H9 (cell line): ENCODE results near the gene SNX27. TPM values are rescaled to one million over a fixed set of nuclear protein-coding genes. Genes with fewer than 3 reads are reported as not detected.

Experiments
- DNase-seq: peaks from one replicate; pipeline ENCODE4 v3.0.0-alpha.2; 2017
- H2AFZ ChIP-seq: one replicate; pipeline ENCODE4 v1.6.1; 2013; ENCODE audit warnings: mild to moderate bottlenecking, low read length, control low read depth, moderate library complexity
- H2AK5ac ChIP-seq: 2 replicates; pipeline ENCODE4 v1.6.1; 2013; ENCODE audit warnings: low read length, control low read depth, mixed read lengths; ENCODE audit not compliant: insufficient read length
- H2BK120ac ChIP-seq: one replicate; pipeline ENCODE4 v1.6.1; 2013; ENCODE audit warnings: low read depth, mild to moderate bottlenecking, low read length, control low read depth, inconsistent platforms; ENCODE audit not compliant: poor library complexity, severe bottlenecking
- H2BK12ac ChIP-seq: 2 replicates; pipeline ENCODE4 v1.6.1; 2013; ENCODE audit warnings: low read length, control low read depth, mixed read lengths, low read depth; ENCODE audit not compliant: insufficient read length
- H2BK15ac ChIP-seq: 2 replicates; pipeline ENCODE4 v1.6.1; 2013; ENCODE audit warnings: low read depth, low read length, control low read depth
- H2BK20ac ChIP-seq: one replicate; pipeline ENCODE4 v1.6.1; 2013; ENCODE audit warnings: low read depth, mild to moderate bottlenecking, low read length, control low read depth, inconsistent platforms; ENCODE audit not compliant: poor library complexity, severe bottlenecking
- H2BK5ac ChIP-seq: 2 replicates; pipeline ENCODE4 v1.6.1; 2013; ENCODE audit warnings: low read length, control low read depth, mixed read lengths; ENCODE audit not compliant: insufficient read length
- H3K14ac ChIP-seq: 2 replicates; pipeline ENCODE4 v1.6.1; 2013; ENCODE audit warnings: low read length, control low read depth; ENCODE audit not compliant: insufficient read depth
- H3K18ac ChIP-seq: 2 replicates; pipeline ENCODE4 v1.6.1; 2013; ENCODE audit warnings: low read depth, mild to moderate bottlenecking, mixed read lengths, low read length, control low read depth; ENCODE audit not compliant: insufficient read length
- H3K23ac ChIP-seq: 2 replicates; pipeline ENCODE4 v1.6.1; 2013; ENCODE audit warnings: low read length, control low read depth, mixed read lengths, low read depth; ENCODE audit not compliant: insufficient read length
- H3K23me2 ChIP-seq: 2 replicates; pipeline ENCODE4 v1.6.1; 2013; ENCODE audit warnings: low read depth, mild to moderate bottlenecking, mixed read lengths, low read length, control low read depth; ENCODE audit not compliant: insufficient read length, poor library complexity, severe bottlenecking
- H3K27ac ChIP-seq: 2 replicates; pipeline ENCODE4 v1.5.1; 2013; ENCODE audit warnings: low read length, control low read depth, mixed read lengths, low read depth; ENCODE audit not compliant: insufficient read length
- H3K27me3 ChIP-seq: 2 replicates; pipeline ENCODE4 v1.6.1; 2013; ENCODE audit warnings: low read length, control low read depth, inconsistent platforms; ENCODE audit not compliant: insufficient read depth
- H3K4ac ChIP-seq: 2 replicates; pipeline ENCODE4 v1.6.1; 2013; ENCODE audit warnings: low read depth, mild to moderate bottlenecking, control low read depth, inconsistent platforms, low read length, moderate library complexity
- H3K4me1 ChIP-seq: 2 replicates; pipeline ENCODE4 v1.6.1; 2013; ENCODE audit warnings: low read length, control low read depth, inconsistent platforms; ENCODE audit not compliant: insufficient read depth
- H3K4me2 ChIP-seq: 2 replicates; pipeline ENCODE4 v1.6.1; 2013; ENCODE audit warnings: low read length, control low read depth, mixed read lengths; ENCODE audit not compliant: insufficient read length, insufficient read depth
- H3K56ac ChIP-seq: 2 replicates; pipeline ENCODE4 v1.6.1; 2013; ENCODE audit warnings: low read depth, mild to moderate bottlenecking, mixed read lengths, low read length, control low read depth; ENCODE audit not compliant: insufficient read length
- H3K79me1 ChIP-seq: 2 replicates; pipeline ENCODE4 v1.6.1; 2013; ENCODE audit warnings: low read depth, mild to moderate bottlenecking, moderate library complexity, low read length, control low read depth, inconsistent platforms; ENCODE audit not compliant: insufficient read depth, poor library complexity, severe bottlenecking
- H3K79me2 ChIP-seq: 2 replicates; pipeline ENCODE4 v1.6.1; 2013; ENCODE audit warnings: low read length, control low read depth, inconsistent platforms; ENCODE audit not compliant: insufficient read depth
- H3K9ac ChIP-seq: 2 replicates; pipeline ENCODE4 v1.6.1; 2013; ENCODE audit warnings: low read length, control low read depth, mixed read lengths; ENCODE audit not compliant: insufficient read length; ENCODE audit errors: extremely low read depth
- H3K9me3 ChIP-seq: one replicate; pipeline ENCODE4 v1.6.1; 2013; ENCODE audit warnings: low read depth, low read length, inconsistent platforms; ENCODE audit not compliant: control insufficient read depth
- H3T11ph ChIP-seq: one replicate; pipeline ENCODE4 v1.6.1; 2013; ENCODE audit warnings: mild to moderate bottlenecking, low read length, control low read depth, inconsistent platforms
- H4K20me1 ChIP-seq: one replicate; pipeline ENCODE4 v1.6.1; 2013; ENCODE audit not compliant: control insufficient read depth, insufficient read length, insufficient read depth
- H4K5ac ChIP-seq: 2 replicates; pipeline ENCODE4 v1.6.1; 2013; ENCODE audit warnings: low read depth, mild to moderate bottlenecking, mixed read lengths, low read length, control low read depth; ENCODE audit not compliant: insufficient read length
- H4K8ac ChIP-seq: replicated peaks from 2 replicates; pipeline ENCODE4 v1.6.1; 2013; ENCODE audit warnings: low read length, control low read depth, mixed read lengths, low read depth; ENCODE audit not compliant: insufficient read length
- H4K91ac ChIP-seq: 2 replicates; pipeline ENCODE4 v1.6.1; 2013; ENCODE audit warnings: low read depth, mild to moderate bottlenecking, moderate library complexity, mixed read lengths, low read length, control low read depth; ENCODE audit not compliant: insufficient read length
- H3K27ac Mint-ChIP-seq, 3 experiments: 2 replicates in 2 of 3; 3 replicates in 1 of 3; pipeline ENCODE4 v1.8.0; 2020 to 2021; ENCODE audit warnings: mixed read lengths in 3 of 3, mild to moderate bottlenecking in 1 of 3, moderate library complexity in 1 of 3
- H3K27me3 Mint-ChIP-seq: 2 replicates; pipeline ENCODE4 v1.8.0; 2021; ENCODE audit warnings: low read depth, mild to moderate bottlenecking, moderate library complexity, mixed read lengths
- H3K36me3 Mint-ChIP-seq, 3 experiments: 2 replicates in 2 of 3; 3 replicates in 1 of 3; pipeline ENCODE4 v1.8.0; 2020 to 2021; ENCODE audit warnings: low read depth in 3 of 3, mixed read lengths in 3 of 3; ENCODE audit not compliant: insufficient read depth in 1 of 3
- H3K4me1 Mint-ChIP-seq, 2 experiments: 2 replicates each; pipeline ENCODE4 v1.8.0; 2020; ENCODE audit warnings: mixed read lengths in 2 of 2
- H3K4me3 Mint-ChIP-seq, 2 experiments: 2 replicates in 1 of 2; 3 replicates in 1 of 2; pipeline ENCODE4 v1.8.0; 2020 to 2021; ENCODE audit warnings: mild to moderate bottlenecking in 2 of 2, mixed read lengths in 2 of 2, moderate library complexity in 1 of 2
- H3K9me3 Mint-ChIP-seq, 2 experiments: 2 replicates in 1 of 2; 3 replicates in 1 of 2; pipeline ENCODE4 v1.8.0; 2020; ENCODE audit warnings: mild to moderate bottlenecking in 2 of 2, mixed read lengths in 2 of 2, moderate library complexity in 1 of 2
- total RNA-seq: library from RNA; stranded (reverse); gene quantifications from 2 replicates; pipeline ENCODE4 v1.2.1, GENCODE V29; 2021
- TF ChIP-seq, protein P1 (sequence below): fragments of 200-600 bp; sonication (generic); conservative IDR thresholded peaks from 3 replicates; pipeline ENCODE4 v1.8.0; 2021; ENCODE audit warnings: antibody characterized with exemption, mild to moderate bottlenecking

SNX27 gene
- total RNA-seq, 1 experiment from 2014 or later: 48.9 TPM

DNA sequence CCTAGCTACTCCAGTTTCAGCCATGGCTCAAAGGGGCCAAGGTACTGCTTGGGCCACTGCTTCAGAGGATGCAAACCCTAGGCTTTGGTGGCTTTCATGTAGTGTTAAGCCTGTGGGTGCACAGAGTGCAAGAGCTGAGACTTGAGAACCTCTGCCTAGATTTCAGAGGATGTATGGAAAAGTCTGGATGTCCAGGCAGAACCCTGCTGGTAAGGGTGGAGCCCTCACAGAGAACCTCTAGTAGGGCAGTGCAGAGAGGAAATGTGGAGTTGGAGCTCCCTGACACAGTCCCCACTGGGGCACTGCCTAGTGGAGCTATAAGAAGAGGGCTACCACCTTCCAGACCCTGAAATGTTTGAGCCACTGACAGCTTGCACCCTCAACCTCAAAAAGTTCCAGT lies 125.6 kb downstream of the SNX27 start:
- Histone ChIP-seq H2BK15ac (no peak overlapping the region), H4K8ac (no peak overlapping the region), H3K79me2 (no peaks in the 10 kb centered on the region), H3K23ac (no peak overlapping the region), H3K9me3 (peaks cover 16% of the 10 kb centered on the region), H2BK120ac (no peak overlapping the region), H4K20me1 (no peaks in the 10 kb centered on the region), H3K56ac (no peak overlapping the region), H3K18ac (no peak overlapping the region), H2BK5ac (no peak overlapping the region), H2BK20ac (no peak overlapping the region), H4K5ac (no peak overlapping the region), H2AK5ac (no peak overlapping the region), H3K4ac (no peak overlapping the region), H3K27ac (no peak overlapping the region), H2BK12ac (no peak overlapping the region), H2AFZ (no peak overlapping the region), H3K79me1 (no peaks in the 10 kb centered on the region), H3K14ac (no peak overlapping the region), H3K4me2 (no peak overlapping the region), H4K91ac (no peak overlapping the region), H3K9ac (no peak overlapping the region), H3K23me2 (no peaks in the 10 kb centered on the region), H3K27me3 (no peaks in the 10 kb centered on the region), H3T11ph (no peak overlapping the region), H3K4me1 (no peaks in the 10 kb centered on the region)
- Mint-ChIP-seq H3K4me3 (no peak overlapping the region), H3K9me3 (peaks cover 18 to 27% of the 10 kb centered on the region in 2 experiments), H3K4me1 (peaks cover 10 to 12% of the 10 kb centered on the region in 2 experiments), H3K27me3 (peaks cover 5% of the 10 kb centered on the region; the same call in 1 of the 2 replicates), H3K36me3 (peaks cover 7 to 22% (median 18%) of the 10 kb centered on the region in 3 experiments; a peak in 5 of 7 replicates), H3K27ac (no peak overlapping the region)
- TF ChIP-seq, protein P1, sequence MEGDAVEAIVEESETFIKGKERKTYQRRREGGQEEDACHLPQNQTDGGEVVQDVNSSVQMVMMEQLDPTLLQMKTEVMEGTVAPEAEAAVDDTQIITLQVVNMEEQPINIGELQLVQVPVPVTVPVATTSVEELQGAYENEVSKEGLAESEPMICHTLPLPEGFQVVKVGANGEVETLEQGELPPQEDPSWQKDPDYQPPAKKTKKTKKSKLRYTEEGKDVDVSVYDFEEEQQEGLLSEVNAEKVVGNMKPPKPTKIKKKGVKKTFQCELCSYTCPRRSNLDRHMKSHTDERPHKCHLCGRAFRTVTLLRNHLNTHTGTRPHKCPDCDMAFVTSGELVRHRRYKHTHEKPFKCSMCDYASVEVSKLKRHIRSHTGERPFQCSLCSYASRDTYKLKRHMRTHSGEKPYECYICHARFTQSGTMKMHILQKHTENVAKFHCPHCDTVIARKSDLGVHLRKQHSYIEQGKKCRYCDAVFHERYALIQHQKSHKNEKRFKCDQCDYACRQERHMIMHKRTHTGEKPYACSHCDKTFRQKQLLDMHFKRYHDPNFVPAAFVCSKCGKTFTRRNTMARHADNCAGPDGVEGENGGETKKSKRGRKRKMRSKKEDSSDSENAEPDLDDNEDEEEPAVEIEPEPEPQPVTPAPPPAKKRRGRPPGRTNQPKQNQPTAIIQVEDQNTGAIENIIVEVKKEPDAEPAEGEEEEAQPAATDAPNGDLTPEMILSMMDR: no peak
- DNase-seq: no peak
